Activated naive CD4-positive, alpha-beta T cell treated with anti-CD3 and anti-CD28 coated beads, Interleukin-2, amount 50 U/mL, for 24 hours (primary cell): ENCODE results near the gene CCDC68.
"Not testable (repeated sequence)": the region's sequence is repeated elsewhere in the genome, so short reads cannot be mapped to it uniquely, and the experiment has no call there.

Experiments used
- H3K27ac Mint-ChIP-seq: one replicate; pipeline ENCODE4 v1.8.0; 2021; ENCODE audit warnings: mild to moderate bottlenecking, mixed read lengths
- H3K27me3 Mint-ChIP-seq: one replicate; pipeline ENCODE4 v1.8.0; 2021; ENCODE audit warnings: mixed read lengths
- H3K36me3 Mint-ChIP-seq: one replicate; pipeline ENCODE4 v1.8.0; 2021; ENCODE audit warnings: mixed read lengths
- H3K4me1 Mint-ChIP-seq: one replicate; pipeline ENCODE4 v1.8.0; 2021; ENCODE audit warnings: mixed read lengths
- H3K4me3 Mint-ChIP-seq: one replicate; pipeline ENCODE4 v1.8.0; 2021; ENCODE audit warnings: mild to moderate bottlenecking, mixed read lengths
- H3K9me3 Mint-ChIP-seq: one replicate; pipeline ENCODE4 v1.8.0; 2021; ENCODE audit warnings: mixed read lengths

CCDC68 gene

GRCh38 chr18:54878659-54879358 is 80.5 kb downstream of the CCDC68 start:
- H3K9me3 Mint-ChIP-seq = no peaks in the 10 kb centered on the region
- H3K27ac Mint-ChIP-seq = no peak overlapping the region
- no peaks in the 10 kb centered on the region for H3K27me3 Mint-ChIP-seq
- no peak overlapping the region for H3K4me3 Mint-ChIP-seq
- peaks cover 3% of the 10 kb centered on the region for H3K36me3 Mint-ChIP-seq
- no peaks in the 10 kb centered on the region for H3K4me1 Mint-ChIP-seq

- Mint-ChIP-seq H3K9me3 (no peaks in the 10 kb centered on the region), H3K4me3 (no peak overlapping the region), H3K4me1 (peaks cover under 1% of the 10 kb centered on the region), H3K27me3 (no peaks in the 10 kb centered on the region), H3K27ac (no peak overlapping the region), H3K36me3 (peaks cover 3% of the 10 kb centered on the region)
These were observed 81.1 kb downstream of the CCDC68 start for GRCh38 chr18:54878159-54878622.

GRCh38 chr18:54877076-54877475 is 82.2 kb downstream of the CCDC68 start:
- Mint-ChIP-seq H3K4me1 (peaks cover 3% of the 10 kb centered on the region), H3K27me3 (no peaks in the 10 kb centered on the region), H3K36me3 (peaks cover 3% of the 10 kb centered on the region), H3K27ac (no peak overlapping the region), H3K9me3 (no peaks in the 10 kb centered on the region), H3K4me3 (no peak overlapping the region)

- Mint-ChIP-seq H3K4me3 (no peak overlapping the region), H3K27ac (no peak overlapping the region), H3K9me3 (no peaks in the 10 kb centered on the region), H3K36me3 (peaks cover 2% of the 10 kb centered on the region), H3K27me3 (no peaks in the 10 kb centered on the region), H3K4me1 (peaks cover 3% of the 10 kb centered on the region)
These were observed 84.2 kb downstream of the CCDC68 start for GRCh38 chr18:54875063-54875462.

GRCh38 chr18:54873884-54874255 is 85.4 kb downstream of the CCDC68 start:
- Mint-ChIP-seq H3K4me1 (peaks cover 3% of the 10 kb centered on the region), H3K27me3 (no peaks in the 10 kb centered on the region), H3K4me3 (no peak overlapping the region), H3K27ac (no peak overlapping the region), H3K9me3 (no peaks in the 10 kb centered on the region), H3K36me3 (no peaks in the 10 kb centered on the region)

GRCh38 chr18:54872681-54873080 is 86.6 kb downstream of the CCDC68 start:
- H3K36me3 Mint-ChIP-seq = peaks cover 3% of the 10 kb centered on the region
- H3K27me3 Mint-ChIP-seq = no peaks in the 10 kb centered on the region
- no peak overlapping the region for H3K27ac Mint-ChIP-seq
- H3K4me3 Mint-ChIP-seq = no peak overlapping the region
- peaks cover 3% of the 10 kb centered on the region for H3K4me1 Mint-ChIP-seq
- H3K9me3 Mint-ChIP-seq = no peaks in the 10 kb centered on the region

GRCh38 chr18:54871231-54871630 is 88.0 kb downstream of the CCDC68 start:
- Mint-ChIP-seq H3K4me3 (no peak overlapping the region), H3K27me3 (no peaks in the 10 kb centered on the region), H3K27ac (no peak overlapping the region), H3K36me3 (peaks cover 3% of the 10 kb centered on the region), H3K4me1 (peaks cover 3% of the 10 kb centered on the region), H3K9me3 (no peaks in the 10 kb centered on the region)

DNA sequence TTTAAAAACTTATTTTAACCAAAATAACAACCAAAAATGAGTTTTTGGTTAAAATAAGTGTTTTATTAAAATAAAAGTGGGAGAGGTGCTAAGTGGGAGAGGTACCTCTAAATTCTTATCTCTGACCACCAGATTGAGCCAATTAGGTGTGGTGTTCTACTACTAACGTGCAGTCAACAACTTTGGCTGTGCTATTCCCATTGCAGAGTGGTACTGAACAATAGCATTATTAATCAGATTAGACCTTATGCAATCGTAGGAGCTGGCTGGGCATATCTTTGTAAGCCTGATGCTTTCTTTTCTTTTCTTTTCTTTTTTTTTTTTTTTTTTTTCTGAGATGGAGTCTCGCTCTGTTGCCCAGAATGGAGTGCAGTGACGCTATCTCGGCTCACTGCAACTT is 92.1 kb downstream of the CCDC68 start:
- Mint-ChIP-seq H3K4me3 (no peak overlapping the region), H3K27ac (no peak overlapping the region), H3K4me1 (no peaks in the 10 kb centered on the region), H3K36me3 (peaks cover 3% of the 10 kb centered on the region), H3K9me3 (no peaks in the 10 kb centered on the region), H3K27me3 (no peaks in the 10 kb centered on the region)

DNA sequence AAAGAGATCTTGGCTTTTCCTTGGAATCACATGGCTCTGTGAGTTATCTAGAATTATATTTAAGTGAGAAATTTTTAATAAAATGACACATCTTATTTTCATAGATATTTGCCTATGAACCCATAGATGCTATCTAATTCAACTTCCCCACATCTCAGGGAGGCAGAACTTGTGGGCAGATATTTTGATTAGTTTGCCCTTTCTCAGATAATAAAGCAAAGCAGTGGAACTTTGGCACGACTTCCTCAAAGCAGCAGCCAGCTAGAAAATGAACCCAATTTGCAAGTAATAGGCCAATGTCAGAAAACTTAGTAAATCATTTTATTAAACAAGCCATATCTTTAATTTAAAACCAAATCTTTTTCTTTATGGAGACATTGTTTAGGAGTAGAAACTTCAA is 98.3 kb downstream of the CCDC68 start:
- H3K36me3 Mint-ChIP-seq = no peaks in the 10 kb centered on the region
- no peaks in the 10 kb centered on the region for H3K4me1 Mint-ChIP-seq
- H3K27me3 Mint-ChIP-seq = no peaks in the 10 kb centered on the region
- H3K27ac Mint-ChIP-seq = no peak overlapping the region
- H3K4me3 Mint-ChIP-seq = no peak overlapping the region
- no peaks in the 10 kb centered on the region for H3K9me3 Mint-ChIP-seq

GRCh38 chr18:54859667-54860421 is 99.4 kb downstream of the CCDC68 start:
- Mint-ChIP-seq H3K9me3 (no peaks in the 10 kb centered on the region), H3K27me3 (no peaks in the 10 kb centered on the region), H3K36me3 (no peaks in the 10 kb centered on the region), H3K27ac (no peak overlapping the region), H3K4me1 (no peaks in the 10 kb centered on the region), H3K4me3 (no peak overlapping the region)

- Mint-ChIP-seq H3K36me3 (no peaks in the 10 kb centered on the region), H3K27ac (no peak overlapping the region), H3K27me3 (no peaks in the 10 kb centered on the region)
These were observed 101.8 kb downstream of the CCDC68 start for GRCh38 chr18:54857499-54857898.

DNA sequence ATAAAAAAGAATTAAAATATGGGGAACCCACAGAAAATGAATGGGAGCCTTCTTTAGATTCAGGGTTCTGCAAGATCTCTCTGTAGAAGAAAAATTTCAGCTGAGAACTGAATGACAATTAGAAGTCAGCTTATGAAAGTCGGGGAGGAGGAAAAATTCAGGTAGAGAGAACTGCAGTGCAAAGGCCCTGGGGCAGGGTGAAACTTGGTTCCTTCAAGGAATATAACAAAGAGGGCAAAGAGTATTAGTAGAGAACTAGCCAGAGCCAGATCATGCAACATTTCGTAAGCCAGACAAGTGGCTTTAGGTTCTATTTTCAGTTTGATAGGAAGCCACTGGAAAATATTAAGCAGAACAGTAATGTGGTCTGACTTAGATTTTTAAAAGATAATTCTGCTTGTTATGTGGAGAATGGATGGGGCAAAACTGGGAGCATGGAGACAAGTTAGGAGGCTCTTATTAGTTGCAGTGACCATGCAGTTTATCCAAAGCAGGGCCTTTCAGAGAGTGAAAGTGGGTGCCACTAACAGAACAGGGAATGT is 103.1 kb downstream of the CCDC68 start:
- Mint-ChIP-seq H3K4me1 (peaks cover 15% of the 10 kb centered on the region), H3K27me3 (no peaks in the 10 kb centered on the region), H3K27ac (no peak overlapping the region), H3K9me3 (no peaks in the 10 kb centered on the region), H3K36me3 (no peaks in the 10 kb centered on the region), H3K4me3 (no peak overlapping the region)

More at GRCh38 chr18:54857499-54857898, 101.8 kb downstream of the CCDC68 start:
- H3K4me3 Mint-ChIP-seq = no peak overlapping the region
- H3K4me1 Mint-ChIP-seq = peaks cover 12% of the 10 kb centered on the region
- no peaks in the 10 kb centered on the region for H3K9me3 Mint-ChIP-seq

DNA sequence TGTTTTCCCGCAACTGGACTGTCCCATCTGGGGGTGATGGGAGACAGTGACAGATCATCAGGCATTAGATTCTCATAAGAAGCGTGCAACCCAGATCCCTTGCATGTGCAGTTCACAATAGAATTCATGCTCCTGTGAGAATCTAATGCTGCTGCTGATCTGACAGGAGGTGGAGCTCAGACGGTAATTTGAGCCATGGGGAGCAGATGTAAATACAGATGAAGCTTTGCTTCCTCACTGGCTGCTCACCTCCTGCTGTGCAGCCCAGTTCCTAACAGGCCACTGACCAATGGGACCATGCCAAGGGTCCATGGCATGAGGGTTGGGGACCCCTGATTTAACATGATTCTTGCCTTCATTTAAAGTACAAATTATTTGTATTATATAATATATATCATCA is 104.2 kb downstream of the CCDC68 start:
- H3K27ac Mint-ChIP-seq, H3K9me3 Mint-ChIP-seq, H3K4me3 Mint-ChIP-seq, H3K36me3 Mint-ChIP-seq, H3K27me3 Mint-ChIP-seq: not testable (repeated sequence)
- H3K4me1 Mint-ChIP-seq = peaks cover 15% of the 10 kb centered on the region

- Mint-ChIP-seq H3K4me3 (no peak overlapping the region), H3K9me3 (no peaks in the 10 kb centered on the region), H3K36me3 (no peaks in the 10 kb centered on the region), H3K27me3 (no peaks in the 10 kb centered on the region), H3K27ac (no peak overlapping the region), H3K4me1 (peaks cover 15% of the 10 kb centered on the region)
These were observed 106.2 kb downstream of the CCDC68 start for GRCh38 chr18:54852780-54853675.
